ENCODE results near the gene GPATCH8. TPM values are rescaled to one million over a fixed set of nuclear protein-coding genes. Genes with fewer than 3 reads are reported as not detected.
A peak's percentile ranks its signal among the peaks of the same experiment; 100 is the strongest.

Gene GPATCH8
- total and polyA plus RNA-seq, 2 donors (not counting 1 experiment from before 2014, with no cell fraction given), result 13.7 to 19.3 TPM

DNA sequence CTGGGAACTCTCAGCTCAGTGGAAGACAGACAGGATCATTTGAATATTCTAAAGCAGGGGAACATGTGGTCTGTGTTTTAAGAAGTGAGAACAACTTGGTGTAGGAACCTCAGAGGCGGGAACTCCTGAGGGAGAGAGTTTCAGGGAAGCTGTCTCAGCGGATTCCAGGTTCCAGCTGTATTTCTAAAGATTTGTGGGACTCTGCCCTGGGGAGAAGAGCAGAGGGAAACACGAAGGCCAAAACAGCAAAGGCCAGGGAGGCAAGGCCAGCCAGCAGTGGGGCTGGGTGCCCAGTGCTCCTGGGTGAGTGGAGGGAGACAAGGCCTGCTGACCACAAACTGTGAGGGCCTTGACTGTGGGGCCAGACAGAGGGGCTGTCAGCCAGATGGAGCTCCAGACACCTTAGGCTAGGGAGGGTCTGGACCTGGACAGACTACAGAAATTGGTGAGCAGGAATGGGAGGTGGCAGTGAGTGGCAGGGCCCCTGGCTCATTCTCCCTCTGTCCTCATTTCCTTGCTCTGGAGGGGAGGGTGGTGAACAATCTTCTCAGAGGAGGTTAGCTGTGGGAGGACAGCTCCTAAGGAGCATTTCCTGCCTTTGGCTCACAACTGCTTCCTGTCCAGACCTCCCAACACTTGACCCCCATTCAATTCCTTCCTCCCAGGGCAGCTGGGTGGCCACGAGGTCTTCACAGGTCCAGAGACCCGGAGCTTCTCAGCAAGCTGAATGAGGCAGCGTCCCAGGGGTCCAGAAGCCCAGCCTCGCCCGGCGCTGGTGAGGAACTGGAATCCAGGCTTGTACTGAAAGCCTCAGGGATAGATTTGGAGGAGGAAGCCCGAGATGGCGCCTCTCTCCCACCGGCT lies 33.1 kb upstream of the GPATCH8 start:
- peak; percentile 10 to 38 for DNase-seq (ENCODE audit: low read depth in 2 of 2)

GRCh38 chr17:44533533-44534246 lies 30.5 kb upstream of the GPATCH8 start:
- H3K27ac ChIP-seq (ENCODE audit: insufficient read depth, low read length), result peak overlapping the region; percentile 59
- H3K79me2 ChIP-seq (ENCODE audit: control insufficient read depth, insufficient read depth, low read length), result no peaks in the 10 kb centered on the region
- H3K36me3 ChIP-seq (ENCODE audit: control insufficient read depth, insufficient read depth, low read length), result no peaks in the 10 kb centered on the region
- H3K27me3 ChIP-seq (ENCODE audit: control insufficient read depth, insufficient read depth, low read length), result no peaks in the 10 kb centered on the region
- H3K4me3 ChIP-seq (replicated peaks in 1 of 4; ENCODE audit: control extremely low read depth in 1 of 4, insufficient read depth in 1 of 4, low read depth in 3 of 4, low read length in 4 of 4), result peak overlapping the region in 2 of 4 experiments; percentile 25 to 29
- no peaks in the 10 kb centered on the region for H4K20me1 ChIP-seq (ENCODE audit: control insufficient read depth, extremely low read depth, insufficient read depth, low read length)
- TF ChIP-seq EZH2 (IDR thresholded peaks at IDR 0.05; ENCODE audit: low read length, missing control alignments), result no peak
- TF ChIP-seq, protein P1, sequence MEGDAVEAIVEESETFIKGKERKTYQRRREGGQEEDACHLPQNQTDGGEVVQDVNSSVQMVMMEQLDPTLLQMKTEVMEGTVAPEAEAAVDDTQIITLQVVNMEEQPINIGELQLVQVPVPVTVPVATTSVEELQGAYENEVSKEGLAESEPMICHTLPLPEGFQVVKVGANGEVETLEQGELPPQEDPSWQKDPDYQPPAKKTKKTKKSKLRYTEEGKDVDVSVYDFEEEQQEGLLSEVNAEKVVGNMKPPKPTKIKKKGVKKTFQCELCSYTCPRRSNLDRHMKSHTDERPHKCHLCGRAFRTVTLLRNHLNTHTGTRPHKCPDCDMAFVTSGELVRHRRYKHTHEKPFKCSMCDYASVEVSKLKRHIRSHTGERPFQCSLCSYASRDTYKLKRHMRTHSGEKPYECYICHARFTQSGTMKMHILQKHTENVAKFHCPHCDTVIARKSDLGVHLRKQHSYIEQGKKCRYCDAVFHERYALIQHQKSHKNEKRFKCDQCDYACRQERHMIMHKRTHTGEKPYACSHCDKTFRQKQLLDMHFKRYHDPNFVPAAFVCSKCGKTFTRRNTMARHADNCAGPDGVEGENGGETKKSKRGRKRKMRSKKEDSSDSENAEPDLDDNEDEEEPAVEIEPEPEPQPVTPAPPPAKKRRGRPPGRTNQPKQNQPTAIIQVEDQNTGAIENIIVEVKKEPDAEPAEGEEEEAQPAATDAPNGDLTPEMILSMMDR (conservative IDR thresholded peaks at IDR 0.05 in 1 of 2, IDR thresholded peaks at IDR 0.05 in 1 of 2; ENCODE audit: low read depth in 1 of 2, low read length in 2 of 2), result peak; percentile 91 to 93
- peak overlapping the region; percentile 91 for H2AFZ ChIP-seq (ENCODE audit: low read length)
- H3K9me3 ChIP-seq (ENCODE audit: control insufficient read depth, insufficient read depth, low read depth, low read length), result no peaks in the 10 kb centered on the region
- peak; percentile 82 to 93 for DNase-seq (ENCODE audit: low read depth in 2 of 2)
- H3K9ac ChIP-seq (ENCODE audit: insufficient read depth, low read length), result no peak overlapping the region
- H3K4me2 ChIP-seq (ENCODE audit: extremely low read depth, insufficient read depth, low read length), result peak overlapping the region; percentile 71
- H3K4me1 ChIP-seq (ENCODE audit: control insufficient read depth, extremely low read depth, insufficient read depth, low read length), result peaks cover 14% of the 10 kb centered on the region

More for the DNA sequence above, 33.1 kb upstream of the GPATCH8 start:
- Histone ChIP-seq H3K9me3 (ENCODE audit: control insufficient read depth, insufficient read depth, low read depth, low read length) (no peaks in the 10 kb centered on the region), H3K9ac (ENCODE audit: insufficient read depth, low read length) (no peak overlapping the region), H3K36me3 (ENCODE audit: control insufficient read depth, insufficient read depth, low read length) (no peaks in the 10 kb centered on the region), H3K4me2 (ENCODE audit: extremely low read depth, insufficient read depth, low read length) (no peak overlapping the region), H3K27ac (ENCODE audit: insufficient read depth, low read length) (no peak overlapping the region), H3K4me1 (ENCODE audit: control insufficient read depth, extremely low read depth, insufficient read depth, low read length) (peaks cover 15% of the 10 kb centered on the region), H4K20me1 (ENCODE audit: control insufficient read depth, extremely low read depth, insufficient read depth, low read length) (no peaks in the 10 kb centered on the region), H3K79me2 (ENCODE audit: control insufficient read depth, insufficient read depth, low read length) (no peaks in the 10 kb centered on the region), H3K4me3 (replicated peaks in 1 of 4; ENCODE audit: control extremely low read depth in 1 of 4, insufficient read depth in 1 of 4, low read depth in 3 of 4, low read length in 4 of 4) (no peak overlapping the region), H3K27me3 (ENCODE audit: control insufficient read depth, insufficient read depth, low read length) (no peaks in the 10 kb centered on the region), H2AFZ (ENCODE audit: low read length) (peak overlapping the region; percentile 62)
- TF ChIP-seq, protein P1 (conservative IDR thresholded peaks at IDR 0.05 in 1 of 2, IDR thresholded peaks at IDR 0.05 in 1 of 2; ENCODE audit: low read depth in 1 of 2, low read length in 2 of 2), result no peak
- no peak for TF ChIP-seq EZH2 (IDR thresholded peaks at IDR 0.05; ENCODE audit: low read length, missing control alignments)

- TF ChIP-seq, protein P1 (conservative IDR thresholded peaks at IDR 0.05 in 1 of 2, IDR thresholded peaks at IDR 0.05 in 1 of 2; ENCODE audit: low read depth in 1 of 2, low read length in 2 of 2), result no peak
- no peak for TF ChIP-seq EZH2 (IDR thresholded peaks at IDR 0.05; ENCODE audit: low read length, missing control alignments)
- no peaks in the 10 kb centered on the region for H4K20me1 ChIP-seq (ENCODE audit: control insufficient read depth, extremely low read depth, insufficient read depth, low read length)
- H3K4me1 ChIP-seq (ENCODE audit: control insufficient read depth, extremely low read depth, insufficient read depth, low read length), result peaks cover 8% of the 10 kb centered on the region
- no peak overlapping the region for H3K4me2 ChIP-seq (ENCODE audit: extremely low read depth, insufficient read depth, low read length)
- no peak overlapping the region for H3K9ac ChIP-seq (ENCODE audit: insufficient read depth, low read length)
- DNase-seq (ENCODE audit: low read depth in 2 of 2), result no peak
- no peaks in the 10 kb centered on the region for H3K36me3 ChIP-seq (ENCODE audit: control insufficient read depth, insufficient read depth, low read length)
- H3K27me3 ChIP-seq (ENCODE audit: control insufficient read depth, insufficient read depth, low read length), result no peaks in the 10 kb centered on the region
- no peaks in the 10 kb centered on the region for H3K79me2 ChIP-seq (ENCODE audit: control insufficient read depth, insufficient read depth, low read length)
- no peak overlapping the region for H3K27ac ChIP-seq (ENCODE audit: insufficient read depth, low read length)
- H2AFZ ChIP-seq (ENCODE audit: low read length), result no peak overlapping the region
- no peaks in the 10 kb centered on the region for H3K9me3 ChIP-seq (ENCODE audit: control insufficient read depth, insufficient read depth, low read depth, low read length)
- no peak overlapping the region for H3K4me3 ChIP-seq (replicated peaks in 1 of 4; ENCODE audit: control extremely low read depth in 1 of 4, insufficient read depth in 1 of 4, low read depth in 3 of 4, low read length in 4 of 4)
Observed at GRCh38 chr17:44530896-44531418, 27.8 kb upstream of the GPATCH8 start.

All from fibroblast of lung (primary cell).